COLO668 (cell line): ENCODE results near the gene RCAN3.
"Not testable (repeated sequence)": the region's sequence is repeated elsewhere in the genome, so short reads cannot be mapped to it uniquely, and the experiment has no call there.

Experiments used
- DNase-seq: peaks from one replicate; lab custom pipeline; 2025; ENCODE audit not compliant: unreplicated experiment; lab: John Stamatoyannopoulos, UW

Gene RCAN3

GRCh38 chr1:24502709-24503058 is at the start of gene RCAN3:
Gene RCAN3 (plus strand): TSS chr1:24502836. CDS start chr1:24514373, 11,537 bp downstream.
- peak; percentile 99 for DNase-seq

- DNase-seq, result no peak
Observed at GRCh38 chr1:24452922-24453485, 49.6 kb upstream of the RCAN3 start.

GRCh38 chr1:24454673-24455072 is 48.0 kb upstream of the RCAN3 start:
- no peak for DNase-seq

GRCh38 chr1:24455272-24455671 is 47.4 kb upstream of the RCAN3 start:
- DNase-seq, result no peak

- no peak for DNase-seq
Observed at GRCh38 chr1:24457866-24458265, 44.8 kb upstream of the RCAN3 start.

- no peak for DNase-seq
Observed at GRCh38 chr1:24459551-24460266, 42.9 kb upstream of the RCAN3 start.

GRCh38 chr1:24462128-24462527 is 40.5 kb upstream of the RCAN3 start:
- not testable (repeated sequence) for DNase-seq

- no peak for DNase-seq
Observed at GRCh38 chr1:24463776-24464735, 38.6 kb upstream of the RCAN3 start.

GRCh38 chr1:24465099-24465498 is 37.5 kb upstream of the RCAN3 start:
- no peak for DNase-seq

GRCh38 chr1:24465638-24466037 is 37.0 kb upstream of the RCAN3 start:
- no peak for DNase-seq

GRCh38 chr1:24468685-24469316 is 33.8 kb upstream of the RCAN3 start:
- DNase-seq, result no peak

- no peak for DNase-seq
Observed at GRCh38 chr1:24470592-24470991, 32.0 kb upstream of the RCAN3 start.

GRCh38 chr1:24472527-24473251 is 29.9 kb upstream of the RCAN3 start:
- DNase-seq, result no peak

GRCh38 chr1:24474193-24474592 is 28.4 kb upstream of the RCAN3 start:
- DNase-seq, result no peak

- no peak for DNase-seq
Observed at GRCh38 chr1:24475700-24476099, 26.9 kb upstream of the RCAN3 start.

GRCh38 chr1:24476571-24476970 is 26.1 kb upstream of the RCAN3 start:
- no peak for DNase-seq

GRCh38 chr1:24477309-24477708 is 25.3 kb upstream of the RCAN3 start:
- DNase-seq, result no peak

GRCh38 chr1:24481101-24481500 is 21.5 kb upstream of the RCAN3 start:
- no peak for DNase-seq

GRCh38 chr1:24481843-24482610 is 20.6 kb upstream of the RCAN3 start:
- no peak for DNase-seq

GRCh38 chr1:24483441-24483840 is 19.2 kb upstream of the RCAN3 start:
- DNase-seq, result no peak
